Measurements from ENCODE around the gene NFXL1.

- no peak for TF ChIP-seq CTCF (IDR thresholded peaks at IDR 0.05)
- TF ChIP-seq POLR2A (IDR thresholded peaks at IDR 0.05) = no peak
These were observed 112.8 kb downstream of the NFXL1 start for GRCh38 chr4:47801481-47802002.

Data from testis (tissue), 2 donors.